8988T (cell line): Measurements from ENCODE around the gene S100A8.
"Not testable (repeated sequence)": the region's sequence is repeated elsewhere in the genome, so short reads cannot be mapped to it uniquely, and the experiment has no call there.

ENCODE experiments used
- DNase-seq: peaks from one replicate; pipeline ENCODE4 v3.0.0; 2011

S100A8 gene

DNA sequence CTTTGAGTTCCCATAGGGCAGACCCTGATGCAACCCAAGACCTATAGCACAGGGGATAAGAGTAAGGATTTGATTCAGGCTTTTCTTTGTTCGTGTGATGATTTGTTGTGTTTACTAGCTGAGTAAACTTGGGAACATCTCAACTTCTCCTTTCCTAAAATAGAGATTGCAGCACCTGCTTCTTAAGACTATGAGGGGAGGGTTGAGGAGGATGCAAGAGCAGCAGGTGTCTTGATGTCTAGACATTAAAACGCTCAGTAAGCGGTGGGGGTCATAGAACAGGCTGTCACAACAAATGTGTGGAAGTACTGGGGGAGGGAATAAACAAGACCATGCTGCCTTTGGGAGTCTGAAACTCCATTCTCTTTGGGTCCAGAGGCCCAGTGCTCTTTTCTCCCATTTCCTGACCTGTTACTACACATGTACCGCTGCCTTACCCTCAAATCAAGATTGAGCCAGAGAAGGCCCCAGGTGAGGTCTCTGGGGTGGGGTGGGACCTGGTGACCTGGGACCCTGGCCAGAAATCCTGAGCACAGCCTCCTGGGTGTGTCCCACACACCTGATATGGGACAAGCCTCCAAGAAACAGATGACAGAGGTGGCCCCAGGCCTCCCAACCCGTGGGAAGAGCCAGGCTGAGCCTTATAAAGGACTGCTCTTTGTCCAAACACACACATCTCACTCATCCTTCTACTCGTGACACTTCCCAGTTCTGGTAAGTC is 25.1 kb upstream of the S100A8 start, which contains the start of gene S100A7A:
S100A7A (plus strand) TSS at position 671 of the 721 bp plus-strand sequence. CDS start 1,563 bp downstream, outside the sequence.
- no peak for DNase-seq

DNA sequence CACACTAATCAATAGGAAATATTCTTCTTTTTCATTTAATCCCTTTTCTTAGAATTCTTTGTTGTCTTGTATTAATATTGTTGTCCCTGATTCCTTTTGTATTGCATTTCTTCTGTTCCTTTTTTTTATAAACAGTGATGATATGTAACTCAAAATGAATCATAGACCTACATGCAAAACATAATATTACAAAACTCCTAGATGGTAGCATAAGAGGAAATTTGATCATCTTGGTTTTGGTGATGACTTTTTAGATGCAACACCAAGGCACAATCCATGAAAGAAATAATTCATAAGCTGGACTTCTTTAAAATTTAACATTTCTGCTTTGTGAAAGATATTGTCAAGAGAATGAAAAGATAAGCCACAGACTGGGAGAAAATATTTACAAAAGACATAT is 23.1 kb upstream of the S100A8 start:
- not testable (repeated sequence) for DNase-seq

DNA sequence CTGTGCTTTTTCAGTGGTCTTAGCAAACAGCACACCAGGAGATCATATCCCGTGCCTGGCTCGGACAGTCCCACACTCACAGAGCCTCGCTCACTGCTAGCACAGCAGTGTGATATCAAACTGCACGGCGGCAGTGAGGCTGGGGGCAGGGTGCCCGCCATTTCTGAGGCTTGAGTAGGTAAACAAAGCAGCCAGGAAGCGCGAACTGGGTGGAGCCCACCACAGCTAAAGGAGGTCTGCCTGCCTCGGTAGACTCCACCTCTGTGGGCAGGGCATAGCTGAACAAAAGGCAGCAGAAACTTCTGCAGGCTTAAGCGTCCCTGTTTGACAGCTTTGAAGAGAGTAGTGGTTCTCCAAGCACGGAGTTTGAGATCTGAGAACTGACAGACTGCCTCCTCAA is 16.4 kb upstream of the S100A8 start:
- not testable (repeated sequence) for DNase-seq

DNA sequence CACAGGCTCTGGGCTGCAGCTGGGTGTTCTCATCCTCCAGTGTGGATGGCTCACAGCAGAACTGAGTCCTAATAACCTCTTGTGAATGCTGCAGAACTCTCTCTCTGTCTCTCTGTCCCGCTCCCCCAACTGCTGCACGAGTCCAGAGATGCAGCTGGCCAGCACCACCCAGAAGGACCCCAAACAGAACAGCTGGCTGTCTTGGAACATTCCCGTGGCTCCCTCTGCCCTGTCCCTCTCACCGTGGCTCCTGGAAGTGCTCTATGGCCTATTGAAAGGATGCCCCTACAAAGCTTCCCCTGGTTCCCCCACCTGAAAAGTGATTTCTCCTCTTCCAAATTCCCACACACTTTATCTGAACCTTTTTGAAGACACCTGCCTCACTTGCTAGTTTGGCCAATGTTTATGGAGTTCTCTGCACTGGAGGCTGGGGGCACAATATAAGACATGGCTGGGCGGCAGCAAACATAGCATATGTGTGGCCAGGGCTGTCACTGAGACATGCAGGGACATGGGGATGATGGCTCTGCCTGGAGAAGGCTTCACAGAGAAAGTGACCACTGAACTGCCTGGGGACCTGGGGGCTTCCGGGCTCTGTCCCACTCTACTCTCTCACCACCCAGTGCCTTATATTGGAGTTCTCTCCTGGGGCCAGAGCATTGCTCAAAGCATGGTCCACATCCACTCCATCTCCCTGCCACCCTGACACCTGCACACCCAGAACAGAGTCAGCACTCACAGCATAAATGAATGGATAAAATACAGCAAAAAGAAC is 15.1 kb upstream of the S100A8 start:
- not testable (repeated sequence) for DNase-seq

DNA sequence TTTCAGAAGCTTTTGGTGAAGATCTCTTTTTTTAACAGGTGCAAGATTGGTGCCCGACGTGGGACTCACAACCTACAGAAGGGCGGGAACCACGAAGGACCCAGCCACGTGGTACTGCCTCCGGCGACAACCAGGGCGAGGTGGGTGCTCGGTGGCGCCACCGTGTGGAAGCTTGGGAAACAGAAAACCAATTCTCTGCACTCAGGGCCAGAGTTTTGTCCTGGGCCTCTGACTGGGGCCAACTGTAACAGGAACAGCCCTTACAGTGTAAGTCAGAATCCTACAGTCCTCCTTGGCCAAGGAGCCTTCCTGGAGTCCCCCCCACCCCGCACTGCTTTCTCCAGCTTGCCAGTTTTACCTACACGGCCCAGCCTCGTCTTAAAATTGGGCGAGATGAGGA is 13.9 kb upstream of the S100A8 start:
- peak; percentile 56 for DNase-seq

DNA sequence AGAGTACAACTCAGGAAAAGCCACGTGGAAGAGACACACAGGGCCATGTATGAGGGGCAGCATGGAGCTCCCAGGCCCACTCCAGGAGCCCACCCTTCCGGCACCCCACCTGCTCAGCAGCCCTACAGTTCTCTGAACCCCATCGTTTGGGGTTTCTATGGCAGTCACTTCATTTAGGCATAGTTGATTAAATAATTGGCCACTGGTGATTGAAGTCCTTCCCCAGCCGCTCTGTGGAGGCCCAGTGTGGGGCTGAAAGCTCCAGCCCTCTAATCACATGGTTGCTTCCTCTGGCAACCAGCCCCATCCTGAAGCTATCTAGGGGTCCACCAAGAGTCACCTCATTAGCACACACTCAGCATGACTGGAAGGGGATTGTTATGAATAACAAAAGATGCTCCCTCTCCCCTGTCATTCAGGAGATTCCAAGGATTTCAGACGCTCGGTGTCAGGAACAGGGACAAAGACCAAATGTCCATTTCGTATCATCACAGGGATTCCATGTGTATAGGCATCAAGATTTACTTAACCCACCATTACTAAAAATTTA is 13.3 kb upstream of the S100A8 start:
- DNase-seq, result no peak

DNA sequence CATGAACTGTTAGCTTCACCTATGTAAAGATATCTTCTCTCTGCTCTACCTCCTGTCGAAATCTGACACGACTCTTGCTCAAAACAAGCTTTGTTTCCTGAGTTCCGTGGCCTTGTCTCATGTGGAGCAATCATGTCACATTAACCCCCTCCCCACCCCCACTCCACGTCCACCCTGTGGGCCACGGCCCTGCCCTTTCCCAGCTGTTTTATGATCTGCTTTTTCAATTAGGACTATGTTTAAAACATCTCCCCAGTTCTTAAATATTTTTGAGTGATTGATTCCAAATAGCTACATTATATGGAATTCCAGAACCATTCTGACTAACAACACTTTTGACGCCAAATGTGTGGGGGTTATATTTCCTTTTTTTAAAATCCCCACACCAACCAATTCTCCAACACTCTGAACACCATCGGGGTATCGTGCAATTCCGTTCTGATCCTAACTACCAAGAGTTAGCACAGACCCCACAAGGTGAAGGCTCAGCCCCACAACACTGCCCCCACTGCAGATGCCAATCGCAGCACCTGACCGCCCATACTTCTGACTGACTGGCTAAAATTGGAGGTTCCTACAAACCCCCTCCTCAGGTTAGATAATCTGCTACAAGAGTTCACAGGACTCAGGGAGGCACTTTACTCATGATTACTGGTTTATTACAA is 12.7 kb upstream of the S100A8 start:
- no peak for DNase-seq

DNA sequence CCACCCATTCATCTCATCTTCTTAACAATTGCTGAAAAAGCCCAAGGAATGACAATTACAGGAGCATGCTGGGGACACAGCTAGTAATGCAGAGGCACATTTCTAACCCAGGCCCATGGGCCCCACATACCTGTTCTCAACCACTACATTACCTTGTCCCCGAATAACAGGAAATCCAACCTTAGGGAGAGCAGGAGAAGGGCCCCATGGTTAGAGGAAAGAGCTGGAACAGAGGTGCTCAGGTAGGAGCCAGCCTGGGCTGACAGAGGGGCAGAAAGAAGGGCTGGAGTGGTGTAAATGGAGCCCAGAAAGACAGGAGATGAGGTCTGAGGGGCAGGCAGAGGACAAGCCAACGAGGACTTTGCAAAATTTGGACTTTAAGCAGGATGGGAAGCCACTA is 11.4 kb upstream of the S100A8 start:
- no peak for DNase-seq

DNA sequence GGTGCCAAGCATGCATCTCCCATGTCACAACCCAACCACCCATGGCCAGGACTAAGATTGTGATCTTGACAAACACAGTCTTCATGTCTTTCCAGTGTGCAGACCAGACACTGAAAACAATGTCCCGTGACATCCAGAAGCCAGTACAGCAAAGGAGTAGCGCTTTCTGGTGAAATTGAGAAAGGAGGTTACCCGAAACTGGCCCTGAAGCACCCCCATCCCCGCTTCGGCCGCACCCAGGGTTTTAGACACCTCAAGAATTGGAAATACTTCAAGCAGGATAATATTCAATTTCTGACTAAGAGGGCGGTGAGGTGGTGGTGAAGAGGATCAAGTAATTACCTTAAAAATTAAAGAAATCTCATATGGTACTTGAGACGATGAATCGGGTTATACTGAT is 10.6 kb upstream of the S100A8 start:
- DNase-seq, result no peak

DNA sequence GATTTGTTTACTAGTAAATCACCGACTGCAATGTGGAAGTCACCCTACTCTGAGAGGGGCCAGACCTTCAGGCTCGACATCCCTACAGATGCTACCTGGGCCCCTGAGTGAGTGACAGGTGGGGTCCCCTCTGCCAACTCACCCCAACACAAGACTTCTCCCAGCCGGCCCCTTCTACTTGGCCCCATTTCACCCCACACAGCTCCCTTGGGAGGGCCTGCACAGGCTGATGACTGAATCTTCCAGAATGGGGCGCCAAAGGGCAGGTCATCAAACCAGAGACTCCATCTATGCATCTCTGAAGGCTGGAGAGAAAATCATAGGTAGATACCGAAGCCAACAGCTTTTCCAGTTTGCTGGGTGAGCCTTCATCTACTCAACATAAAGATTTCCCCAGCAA is 9.4 kb upstream of the S100A8 start:
- no peak for DNase-seq

DNA sequence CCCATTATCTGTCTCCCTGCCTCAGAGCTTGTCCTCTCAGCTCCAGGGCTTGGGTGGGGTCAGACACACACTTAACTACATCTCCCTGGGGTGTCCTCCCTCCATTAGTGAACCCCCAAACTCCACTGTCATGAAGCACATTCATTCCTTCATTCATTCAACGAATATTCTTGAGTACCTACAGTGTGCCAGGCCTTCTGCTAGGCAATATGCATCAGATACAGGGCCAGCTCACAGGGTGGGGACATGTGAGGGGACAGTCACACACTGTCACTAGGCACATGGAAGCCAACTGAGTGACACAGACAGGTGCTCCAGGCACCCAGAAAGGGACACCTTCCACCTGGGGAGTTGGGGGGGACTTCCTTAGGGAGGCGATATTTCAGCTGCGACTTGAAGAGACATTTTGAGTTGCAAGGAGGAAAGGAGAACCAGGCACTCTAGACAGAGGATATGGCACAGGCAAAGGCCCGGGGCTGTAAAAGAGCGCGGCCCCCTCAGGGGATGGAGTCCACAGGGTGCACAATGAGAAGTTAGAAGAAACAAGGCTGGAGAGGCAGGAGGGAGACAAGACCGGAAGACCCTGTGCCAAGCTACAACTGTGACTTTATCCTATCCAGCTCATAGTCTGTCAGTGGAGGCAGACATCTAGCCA is 8.7 kb upstream of the S100A8 start:
- no peak for DNase-seq

DNA sequence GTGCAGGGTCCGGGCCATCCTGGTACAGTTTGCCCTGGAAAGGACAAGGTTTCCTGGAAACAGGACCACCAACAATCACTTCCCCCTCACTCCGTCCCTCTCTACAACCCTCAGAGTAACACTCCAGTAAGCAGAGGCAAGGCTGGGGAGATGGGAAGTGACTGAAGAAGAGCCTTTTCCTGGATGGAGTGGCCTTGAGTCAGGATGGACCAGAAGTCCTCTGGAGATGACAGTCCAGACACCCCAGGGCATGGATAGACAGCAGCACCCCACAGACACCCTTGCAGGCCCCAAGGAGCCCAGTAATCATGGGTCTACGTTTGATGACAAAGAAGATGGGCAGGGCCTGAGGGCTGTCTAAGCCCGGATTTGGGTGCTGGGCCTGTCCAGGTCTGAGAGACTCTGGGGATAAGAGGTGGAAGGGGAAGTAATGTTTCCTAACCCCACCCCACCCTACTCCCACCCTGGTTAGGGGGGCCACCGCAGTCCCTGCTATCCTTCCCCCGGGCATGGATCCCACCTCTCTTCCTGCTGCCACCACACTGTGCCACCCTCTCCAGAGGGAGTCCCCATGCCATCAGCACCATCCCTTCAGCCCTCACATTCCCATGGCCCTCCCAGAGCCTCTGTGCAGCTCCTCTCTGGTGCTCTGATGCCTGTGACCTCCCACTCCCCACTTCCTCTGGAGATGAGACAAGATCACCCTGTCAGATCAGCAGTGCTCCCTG is 7.2 kb upstream of the S100A8 start:
- DNase-seq, result no peak

DNA sequence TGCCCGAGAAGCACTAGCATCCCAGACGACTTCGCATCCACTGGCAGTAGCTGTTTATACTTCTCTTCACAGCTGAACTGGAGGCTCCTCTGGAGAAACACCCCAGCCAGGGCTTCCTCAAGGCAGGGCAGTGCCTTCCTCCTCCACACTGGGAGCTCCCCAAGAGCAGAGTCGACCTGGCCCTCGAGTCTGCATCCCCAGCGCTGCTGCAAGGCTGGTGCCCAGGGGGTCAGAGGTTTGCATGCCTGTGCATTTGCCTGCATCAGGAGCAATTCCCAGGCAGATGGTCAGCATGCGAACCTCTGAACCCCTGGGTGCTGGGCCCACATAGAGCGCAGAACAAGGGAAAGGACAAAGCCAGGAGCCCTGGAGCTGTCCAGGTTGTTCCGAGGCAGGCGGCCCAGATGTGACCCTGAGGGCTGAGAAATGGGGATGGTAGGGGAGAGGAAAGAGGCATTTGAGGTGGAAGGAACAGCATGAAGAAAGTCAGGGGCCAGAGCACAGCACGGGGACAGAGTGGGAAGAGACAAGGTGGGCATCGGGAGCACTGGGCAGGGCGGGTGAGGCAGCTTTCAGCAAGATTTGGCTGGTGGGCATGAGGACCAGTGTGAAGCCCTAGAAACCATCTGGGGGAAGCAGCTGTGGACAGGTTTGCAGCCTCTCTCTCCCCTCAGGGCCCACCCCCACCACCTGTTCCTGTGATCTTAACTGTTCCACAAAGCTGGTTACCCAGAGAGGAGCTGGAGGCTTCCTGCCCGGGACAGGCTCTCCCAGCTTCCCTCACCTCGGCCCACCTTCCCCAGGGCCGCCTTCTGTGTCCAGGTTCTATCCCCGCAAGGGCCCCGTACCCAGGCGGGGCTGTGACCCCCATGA is 6.4 kb upstream of the S100A8 start:
- no peak for DNase-seq

DNA sequence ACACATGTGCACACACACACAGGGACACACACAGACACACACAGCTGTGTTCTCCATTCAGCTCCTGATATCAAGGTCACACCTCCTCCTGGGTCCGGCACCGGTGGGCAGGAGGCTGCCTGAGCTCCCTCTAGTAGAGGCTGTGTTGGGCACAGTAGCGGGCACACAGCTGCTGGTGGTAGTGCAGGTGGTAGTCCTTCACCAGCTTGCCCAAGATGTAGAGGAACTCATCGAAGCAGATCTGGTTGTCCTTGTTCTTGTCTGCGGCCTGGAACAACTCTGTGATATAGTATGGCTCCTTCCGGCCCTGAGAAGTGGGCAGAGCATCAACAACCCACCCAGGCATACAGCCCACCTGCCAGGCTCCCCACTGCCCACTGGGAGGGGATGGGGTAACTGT is 5.6 kb upstream of the S100A8 start:
- DNase-seq, result no peak

DNA sequence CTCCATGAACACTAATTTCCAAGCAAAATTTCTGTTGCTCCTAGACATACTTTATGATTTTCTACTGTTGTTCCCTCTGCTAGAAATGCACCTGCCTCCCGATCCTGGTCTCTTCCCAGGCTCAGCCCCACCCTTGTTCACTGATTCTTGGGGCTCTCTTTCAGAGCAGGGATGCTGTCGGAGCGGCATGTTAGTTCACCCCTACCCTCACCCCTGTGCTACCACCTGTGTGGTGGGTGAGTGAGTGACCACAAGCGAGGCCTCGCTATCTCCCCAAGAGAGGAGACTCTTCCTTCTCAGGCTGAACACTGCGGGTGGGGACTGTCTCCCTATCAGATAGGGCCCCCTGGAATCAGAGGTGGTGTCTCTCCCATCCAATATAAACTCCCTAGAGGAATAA is 4.9 kb upstream of the S100A8 start:
- DNase-seq, result no peak

DNA sequence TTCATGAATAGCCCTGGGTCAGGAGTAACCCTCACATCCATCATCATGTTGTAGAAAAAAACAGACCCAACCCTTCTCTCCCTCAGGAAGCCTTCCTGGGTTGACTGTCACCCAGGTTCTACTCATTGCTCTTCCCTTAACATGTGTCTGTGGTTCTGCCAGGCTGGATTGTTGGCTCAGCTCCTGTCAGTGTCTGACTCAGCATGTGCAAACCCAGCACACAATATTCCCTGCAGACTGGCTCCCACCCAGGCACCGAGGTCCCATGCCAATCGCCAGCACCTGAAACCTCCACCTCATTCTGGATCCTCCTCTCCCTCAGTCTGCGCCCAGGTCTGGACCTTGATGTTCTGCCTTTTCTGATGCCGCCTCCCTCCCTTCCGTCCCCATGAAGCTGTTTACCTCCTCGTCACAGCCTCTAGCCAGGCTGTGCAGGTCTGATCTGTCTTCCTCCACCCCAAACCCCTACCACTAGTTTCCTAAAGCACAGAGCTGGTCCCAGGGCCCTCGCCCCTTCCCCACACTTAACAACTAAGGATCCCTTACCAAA is 4.3 kb upstream of the S100A8 start:
- no peak for DNase-seq

DNA sequence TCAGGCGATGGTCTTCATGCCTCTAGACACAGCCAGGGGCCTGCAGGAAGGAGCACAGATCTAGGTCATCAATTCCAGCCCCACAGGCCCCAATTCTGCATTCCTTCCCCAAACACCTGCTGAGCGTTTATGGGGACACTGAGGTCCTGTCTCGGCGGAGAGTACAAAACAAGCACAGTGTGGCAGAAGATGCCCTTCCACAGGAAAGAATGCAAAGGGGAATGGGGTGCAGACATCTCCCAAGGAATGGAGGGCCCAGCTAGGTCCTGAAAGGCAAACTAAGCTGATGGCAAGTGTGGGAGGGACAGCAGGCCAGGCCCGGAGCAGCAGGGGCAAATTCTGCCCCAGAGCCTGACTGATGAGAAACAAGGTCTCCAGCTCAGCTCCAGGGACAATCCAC is 3.5 kb upstream of the S100A8 start:
- no peak for DNase-seq

DNA sequence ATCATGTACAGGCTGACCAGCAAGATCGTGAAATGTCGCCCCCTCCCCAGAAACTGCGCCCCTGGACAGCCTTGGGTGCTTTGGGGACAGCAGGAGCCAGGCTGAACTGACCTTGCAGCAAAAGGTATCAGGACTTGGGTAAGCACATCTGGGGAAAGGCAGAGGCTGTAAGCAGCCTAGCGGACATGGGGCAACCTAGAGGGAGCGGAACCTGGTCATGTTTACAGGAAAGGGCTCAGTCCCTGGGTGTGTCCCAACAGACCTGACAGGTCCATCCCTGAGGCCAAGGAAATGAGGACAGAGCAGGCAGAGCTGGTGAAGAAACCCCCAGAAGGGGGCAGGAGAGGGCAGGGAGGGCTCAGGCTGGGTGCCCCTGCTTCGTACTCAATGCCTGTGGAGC is 3.1 kb upstream of the S100A8 start:
- no peak for DNase-seq

DNA sequence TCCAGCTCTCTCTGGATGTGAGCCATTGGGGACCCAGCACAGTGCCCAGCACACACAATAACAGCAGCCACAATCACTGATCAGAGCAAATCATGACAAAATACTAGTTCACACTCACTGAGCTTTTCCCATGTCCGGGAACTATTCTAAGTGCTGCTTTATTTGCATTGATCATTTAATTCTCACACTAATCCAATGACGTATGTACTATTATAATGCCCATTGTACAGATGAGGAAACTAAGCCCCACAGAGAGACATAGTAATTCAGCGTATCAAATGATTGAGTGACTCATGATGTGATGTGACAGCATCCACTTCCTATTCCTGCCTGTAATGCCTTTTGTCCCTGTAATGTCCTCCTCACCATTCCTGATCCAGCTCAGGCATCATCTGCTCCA is 1.9 kb upstream of the S100A8 start:
- DNase-seq, result no peak

DNA sequence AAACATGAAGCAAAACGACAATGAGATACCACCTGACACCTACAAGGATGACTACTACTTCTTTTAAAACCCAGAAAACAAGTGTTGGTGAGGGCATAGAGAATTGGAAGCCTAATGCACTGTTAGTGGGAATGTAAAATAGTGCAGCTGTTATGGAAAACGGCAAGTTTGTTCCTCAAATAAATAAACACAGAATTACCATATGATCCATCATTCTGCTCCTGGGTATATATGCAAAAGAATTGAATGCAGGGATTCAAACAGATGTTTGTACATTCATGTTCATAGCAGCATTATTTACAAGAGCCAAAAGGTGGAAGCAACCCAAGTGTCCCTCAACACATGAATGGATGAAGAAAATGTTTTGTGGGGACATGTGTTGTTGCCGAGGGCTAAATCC is 1.4 kb upstream of the S100A8 start:
- no peak for DNase-seq
